ELR (cell line): Measurements from ENCODE around the gene EPB41.
"Not testable (repeated sequence)": the region's sequence is repeated elsewhere in the genome, so short reads cannot be mapped to it uniquely, and the experiment has no call there.

Experiments used
- DNase-seq: peaks from one replicate; pipeline ENCODE4 v3.0.0-alpha.2; 2015; ENCODE audit warnings: low read depth

EPB41 gene

GRCh38 chr1:28981210-28981609 is 66.8 kb downstream of the EPB41 start:
- DNase-seq: no peak

- no peak for DNase-seq
Measured at GRCh38 chr1:28982198-28982597, 67.8 kb downstream of the EPB41 start.

GRCh38 chr1:28983091-28983490 is 68.7 kb downstream of the EPB41 start:
- no peak for DNase-seq

GRCh38 chr1:28983509-28984310 is 69.3 kb downstream of the EPB41 start:
- no peak for DNase-seq

- no peak for DNase-seq
Measured at GRCh38 chr1:28984311-28984684, 69.9 kb downstream of the EPB41 start.

GRCh38 chr1:28985427-28985826 is 71.1 kb downstream of the EPB41 start:
- DNase-seq: no peak

- DNase-seq: no peak
Measured at GRCh38 chr1:28986306-28986910, 72.0 kb downstream of the EPB41 start.

GRCh38 chr1:29002792-29003191 is 88.4 kb downstream of the EPB41 start:
- DNase-seq: no peak

GRCh38 chr1:29004288-29004687 is 89.9 kb downstream of the EPB41 start:
- no peak for DNase-seq

- DNase-seq: no peak
Measured at GRCh38 chr1:29004798-29005197, 90.4 kb downstream of the EPB41 start.

- DNase-seq: no peak
Measured at GRCh38 chr1:29011775-29012174, 97.4 kb downstream of the EPB41 start.

- DNase-seq: no peak
Measured at GRCh38 chr1:29017235-29017634, 102.9 kb downstream of the EPB41 start.

GRCh38 chr1:29017975-29018712 is 103.8 kb downstream of the EPB41 start:
- DNase-seq: no peak

- no peak for DNase-seq
Measured at GRCh38 chr1:29022620-29023019, 108.3 kb downstream of the EPB41 start.

- no peak for DNase-seq
Measured at GRCh38 chr1:29029667-29030066, 115.3 kb downstream of the EPB41 start.

GRCh38 chr1:29032841-29033240 is 118.5 kb downstream of the EPB41 start:
- DNase-seq: no peak

GRCh38 chr1:29033829-29034466 is 119.6 kb downstream of the EPB41 start:
- peak; percentile 64 for DNase-seq

GRCh38 chr1:29043274-29043965 is 129.1 kb downstream of the EPB41 start:
- no peak for DNase-seq

- no peak for DNase-seq
Measured at GRCh38 chr1:29044010-29044409, 129.6 kb downstream of the EPB41 start.

GRCh38 chr1:29045663-29046062 is 131.3 kb downstream of the EPB41 start:
- not testable (repeated sequence) for DNase-seq

GRCh38 chr1:29047142-29047541 is 132.8 kb downstream of the EPB41 start:
- DNase-seq: no peak

GRCh38 chr1:29050166-29050565 is 135.8 kb downstream of the EPB41 start:
- DNase-seq: no peak
